ENCODE data around the gene C11orf97. TPM values are rescaled to one million over a fixed set of nuclear protein-coding genes. Genes with fewer than 3 reads are reported as not detected.

Gene C11orf97, protein sequence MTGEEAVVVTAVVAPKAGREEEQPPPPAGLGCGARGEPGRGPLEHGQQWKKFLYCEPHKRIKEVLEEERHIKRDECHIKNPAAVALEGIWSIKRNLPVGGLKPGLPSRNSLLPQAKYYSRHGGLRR
- total RNA-seq (not detected), polyA plus RNA-seq (not detected)
- long read RNA-seq, donor 1 = 0 reads
- long read RNA-seq, donor 2 = 0 reads
- long read RNA-seq, donor 3 = 0 reads
- long read RNA-seq, donor 4 = 0 reads
- long read RNA-seq, donor 5 = 0 reads
- long read RNA-seq, donor 6 = 0 reads
- long read RNA-seq, donor 7 = 0 reads
- long read RNA-seq, donor 8 = 0 reads
- long read RNA-seq, donor 9 = 0 reads
- long read RNA-seq, donor 10 = 0 reads

GRCh38 chr11:94511932-94512781 lies at the start of gene C11orf97:
Gene C11orf97, plus strand, starts transcription at chr11:94512461. Its CDS starts 68 bp downstream, at chr11:94512529.
- Histone ChIP-seq H3K27ac (no peak within 1 kb of the TSS), H3K9me3 (no peaks in the 10 kb centered on the region), H3K4me3 (peak within 1 kb of the TSS; percentile 57 to 75 (median 62)), H3K36me3 (no peaks in the 10 kb centered on the region), H3K27me3 (peaks cover 0 to 6% (median 4%) of the 10 kb centered on the region in 3 donors), H3K4me1 (peaks cover 6 to 19% (median 15%) of the 10 kb centered on the region in 4 donors)
- intact Hi-C loops (cut with DNase I; ENCODE audit: low total_unique reads) = no loop called here
- WGBS, 5 donors = 7 to 19% (median 11%) methylated on average over 42 to 53 of the region's 53 CpGs
- peak; percentile 59 to 87 for DNase-seq
- no peak for TF ChIP-seq CTCF (IDR thresholded peaks at IDR 0.05)
- no peak for TF ChIP-seq POLR2A (IDR thresholded peaks at IDR 0.05)
- TF ChIP-seq POLR2AphosphoS5 (IDR thresholded peaks at IDR 0.05) = no peak
- no peak for TF ChIP-seq EP300 (IDR thresholded peaks at IDR 0.05)

DNA sequence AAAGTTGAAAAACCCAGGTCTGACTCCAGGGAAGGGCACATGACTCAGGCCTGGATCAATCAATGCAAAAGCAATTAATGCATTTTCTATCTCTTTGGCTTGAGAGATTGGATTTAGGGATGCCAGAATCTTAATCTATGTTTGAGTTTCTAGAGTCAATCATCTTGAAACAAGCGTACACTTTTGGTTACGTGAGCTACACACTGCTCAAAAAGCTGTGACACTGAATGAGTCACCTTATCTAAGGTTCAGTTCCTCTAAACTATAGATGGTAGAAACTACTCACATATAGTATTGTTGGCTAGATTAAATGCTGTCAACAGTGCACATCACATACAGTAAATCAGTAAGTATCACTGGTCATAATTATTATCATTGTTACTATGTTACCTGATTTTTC lies 42.8 kb upstream of the C11orf97 start:
- intact Hi-C loops (cut with DNase I; ENCODE audit: low total_unique reads) = no loop called here
- H3K4me3 ChIP-seq = no peak overlapping the region
- H3K27me3 ChIP-seq = no peaks in the 10 kb centered on the region
- peaks cover 0 to 4% (median 0%) of the 10 kb centered on the region in 4 donors for H3K4me1 ChIP-seq
- peaks cover 0 to 80% (median 73%) of the 10 kb centered on the region in 4 donors for H3K36me3 ChIP-seq
- TF ChIP-seq POLR2A (IDR thresholded peaks at IDR 0.05) (no peak), EP300 (IDR thresholded peaks at IDR 0.05) (no peak), POLR2AphosphoS5 (IDR thresholded peaks at IDR 0.05) (no peak), CTCF (IDR thresholded peaks at IDR 0.05) (no peak)
- H3K27ac ChIP-seq = no peak overlapping the region
- no peak for DNase-seq
- H3K9me3 ChIP-seq = no peaks in the 10 kb centered on the region
- WGBS, 5 donors = 49 to 78% (median 66%) methylated on average over 2 of the region's 2 CpGs

- Histone ChIP-seq H3K4me3 (no peak overlapping the region), H3K9me3 (no peaks in the 10 kb centered on the region), H3K27ac (no peak overlapping the region), H3K27me3 (no peaks in the 10 kb centered on the region), H3K36me3 (peaks cover 6 to 84% (median 68%) of the 10 kb centered on the region in 4 donors), H3K4me1 (peaks cover 0 to 4% (median 0%) of the 10 kb centered on the region in 4 donors)
- intact Hi-C loops (cut with DNase I; ENCODE audit: low total_unique reads) = no loop called here
- WGBS, 5 donors = 91 to 98% (median 94%) methylated on average over 3 of the region's 3 CpGs
- peak in 1 of 2 donors; percentile 27 for DNase-seq
- TF ChIP-seq CTCF (IDR thresholded peaks at IDR 0.05) = no peak
- TF ChIP-seq EP300 (IDR thresholded peaks at IDR 0.05) = no peak
- TF ChIP-seq POLR2AphosphoS5 (IDR thresholded peaks at IDR 0.05) = no peak
- TF ChIP-seq POLR2A (IDR thresholded peaks at IDR 0.05) = no peak
Observed at GRCh38 chr11:94472916-94473799, 39.1 kb upstream of the C11orf97 start.

All from stomach (tissue), 19 donors.